Mesenchymal stem cell (in vitro differentiated cells and primary cell): ENCODE data around the gene TTLL12.

ENCODE experiments used
- DNase-seq: peaks from one replicate; pipeline ENCODE4 v3.0.0-alpha.2; 2013
- H2AFZ ChIP-seq: one replicate; pipeline ENCODE4 v1.6.1; 2013; ENCODE audit warnings: low read depth, mild to moderate bottlenecking, control low read depth, inconsistent platforms, low read length, moderate library complexity
- H2AK5ac ChIP-seq: 2 replicates; pipeline ENCODE4 v1.6.1; 2013; ENCODE audit warnings: low read length, moderate library complexity, mild to moderate bottlenecking, inconsistent platforms; ENCODE audit not compliant: severe bottlenecking
- H2BK120ac ChIP-seq: one replicate; pipeline ENCODE4 v1.6.1; 2013; ENCODE audit warnings: low read depth, mild to moderate bottlenecking, inconsistent platforms, low read length, moderate library complexity
- H2BK12ac ChIP-seq, 2 experiments: one replicate each; pipeline ENCODE4 v1.6.1; 2013; ENCODE audit warnings: inconsistent platforms in 2 of 2, low read length in 2 of 2, mild to moderate bottlenecking in 2 of 2, moderate library complexity in 2 of 2, control low read depth in 1 of 2
- H2BK15ac ChIP-seq: one replicate; pipeline ENCODE4 v1.6.1; 2013; ENCODE audit warnings: mild to moderate bottlenecking, low read depth, inconsistent platforms; ENCODE audit not compliant: poor library complexity, severe bottlenecking
- H2BK5ac ChIP-seq: 2 replicates; pipeline ENCODE4 v1.6.1; 2013; ENCODE audit warnings: low read depth, mild to moderate bottlenecking, low read length, control low read depth, inconsistent platforms; ENCODE audit not compliant: poor library complexity, severe bottlenecking
- H3K14ac ChIP-seq, 2 experiments: one replicate each; pipeline ENCODE4 v1.6.1; 2013; ENCODE audit warnings: inconsistent platforms in 2 of 2, low read length in 2 of 2, control low read depth in 1 of 2, mild to moderate bottlenecking in 1 of 2, moderate library complexity in 1 of 2
- H3K18ac ChIP-seq, 2 experiments: one replicate each; pipeline ENCODE4 v1.6.1; 2013; ENCODE audit warnings: inconsistent platforms in 2 of 2, low read length in 2 of 2, control low read depth in 1 of 2, low read depth in 1 of 2, mild to moderate bottlenecking in 1 of 2
- H3K23ac ChIP-seq, 2 experiments: one replicate each; pipeline ENCODE4 v1.6.1; 2013; ENCODE audit warnings: inconsistent platforms in 2 of 2, low read length in 2 of 2, mild to moderate bottlenecking in 2 of 2, moderate library complexity in 2 of 2, control low read depth in 1 of 2
- H3K27ac ChIP-seq: 2 replicates; pipeline ENCODE4 v1.5.1; 2013; ENCODE audit warnings: mild to moderate bottlenecking, moderate library complexity, low read length, control low read depth, inconsistent platforms; ENCODE audit not compliant: poor library complexity, severe bottlenecking
- H3K27me3 ChIP-seq, 2 experiments: 2 replicates each; pipeline versions ENCODE4 v1.6.1 to v1.7.0; 2013; ENCODE audit warnings: low read length in 2 of 2, mild to moderate bottlenecking in 2 of 2, moderate library complexity in 2 of 2, control low read depth in 1 of 2, inconsistent platforms in 1 of 2; ENCODE audit not compliant: control insufficient read depth in 1 of 2, insufficient read depth in 1 of 2
- H3K36me3 ChIP-seq, 2 experiments: 2 replicates each; pipeline versions ENCODE4 v1.6.1 to v1.7.0; 2013; ENCODE audit warnings: low read length in 2 of 2, control low read depth in 1 of 2, inconsistent platforms in 1 of 2, low read depth in 1 of 2, mild to moderate bottlenecking in 1 of 2; ENCODE audit not compliant: insufficient read depth in 2 of 2, control insufficient read depth in 1 of 2
- H3K4ac ChIP-seq, 2 experiments: one replicate each; pipeline ENCODE4 v1.6.1; 2013; ENCODE audit warnings: inconsistent platforms in 2 of 2, low read length in 2 of 2, mild to moderate bottlenecking in 2 of 2, moderate library complexity in 2 of 2, control low read depth in 1 of 2, low read depth in 1 of 2
- H3K4me1 ChIP-seq: 2 replicates; pipeline ENCODE4 v1.6.1; 2013; ENCODE audit warnings: low read depth, low read length, control low read depth; ENCODE audit not compliant: control insufficient read depth, insufficient read depth
- H3K4me2 ChIP-seq: 2 replicates; pipeline ENCODE4 v1.6.1; 2013; ENCODE audit warnings: low read length, mild to moderate bottlenecking, inconsistent platforms; ENCODE audit not compliant: poor library complexity, severe bottlenecking
- H3K4me3 ChIP-seq, 2 experiments: 2 replicates each; pipeline versions ENCODE4 v1.5.1 to v1.7.0; 2013; ENCODE audit warnings: low read length in 2 of 2, mild to moderate bottlenecking in 2 of 2, control low read depth in 1 of 2, low read depth in 1 of 2; ENCODE audit not compliant: insufficient read depth in 1 of 2
- H3K79me1 ChIP-seq: replicated peaks from 2 replicates; pipeline ENCODE4 v1.6.1; 2013; ENCODE audit warnings: mild to moderate bottlenecking, control low read depth, low read length, inconsistent platforms; ENCODE audit not compliant: poor library complexity, severe bottlenecking
- H3K9ac ChIP-seq: 2 replicates; pipeline ENCODE4 v1.7.0; 2013; ENCODE audit warnings: mild to moderate bottlenecking, low read length, moderate library complexity
- H3K9me3 ChIP-seq: 2 replicates; pipeline ENCODE4 v1.7.0; 2013; ENCODE audit warnings: mild to moderate bottlenecking, low read length; ENCODE audit not compliant: control insufficient read depth
- H4K8ac ChIP-seq: one replicate; pipeline ENCODE4 v1.6.1; 2013; ENCODE audit warnings: inconsistent platforms, mild to moderate bottlenecking, low read length, moderate library complexity
- H4K91ac ChIP-seq: one replicate; pipeline ENCODE4 v1.6.1; 2013; ENCODE audit warnings: mild to moderate bottlenecking, low read length, inconsistent platforms
- WGBS: methylation state at CpG from one replicate; pipeline ENCODE4 v1.1.7; 2013; ENCODE audit warnings: mixed read lengths; 5-methylcytosine and 5-hydroxymethylcytosine counted together

Gene TTLL12

DNA sequence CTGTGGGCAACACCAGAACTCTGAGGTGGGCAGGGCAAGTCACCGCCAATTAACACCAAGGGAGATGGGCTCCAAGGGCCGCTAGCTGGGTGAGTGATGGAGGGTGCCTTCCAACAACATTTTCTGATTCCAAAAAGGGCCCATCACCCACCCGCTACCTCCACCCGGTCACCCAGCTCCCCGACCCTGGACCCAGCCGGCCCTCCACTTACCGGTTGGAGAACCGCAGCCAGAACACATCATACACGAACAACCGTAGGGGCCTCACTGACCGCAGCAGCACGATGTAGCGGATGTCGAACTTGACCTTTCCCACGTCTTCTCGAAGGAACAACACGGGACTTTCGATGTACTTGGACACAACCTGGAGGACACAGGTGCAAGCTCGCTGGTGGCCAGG lies 14.7 kb downstream of the TTLL12 start:
- no peak overlapping the region for H3K14ac ChIP-seq
- 98% methylated on average over 18 of the region's 19 CpGs for WGBS
- no peak overlapping the region for H3K27ac ChIP-seq
- DNase-seq, result no peak
- H2BK12ac ChIP-seq, result no peak overlapping the region
- H2BK15ac ChIP-seq, result no peak overlapping the region
- no peak overlapping the region for H3K4me2 ChIP-seq
- H3K4me1 ChIP-seq, result peaks cover 28% of the 10 kb centered on the region
- H2AFZ ChIP-seq, result no peak overlapping the region
- H3K27me3 ChIP-seq, result no peaks in the 10 kb centered on the region
- no peak overlapping the region for H3K18ac ChIP-seq
- H4K91ac ChIP-seq, result no peak overlapping the region
- H3K4ac ChIP-seq, result no peak overlapping the region
- no peak overlapping the region for H3K23ac ChIP-seq
- peaks cover 69 to 81% of the 10 kb centered on the region in 2 experiments for H3K36me3 ChIP-seq
- no peak overlapping the region for H3K4me3 ChIP-seq
- peaks cover 9% of the 10 kb centered on the region for H3K79me1 ChIP-seq
- no peak overlapping the region for H2BK5ac ChIP-seq
- H2BK120ac ChIP-seq, result no peak overlapping the region
- no peaks in the 10 kb centered on the region for H3K9me3 ChIP-seq
- H4K8ac ChIP-seq, result no peak overlapping the region
- H3K9ac ChIP-seq, result no peak overlapping the region
- no peak overlapping the region for H2AK5ac ChIP-seq

DNA sequence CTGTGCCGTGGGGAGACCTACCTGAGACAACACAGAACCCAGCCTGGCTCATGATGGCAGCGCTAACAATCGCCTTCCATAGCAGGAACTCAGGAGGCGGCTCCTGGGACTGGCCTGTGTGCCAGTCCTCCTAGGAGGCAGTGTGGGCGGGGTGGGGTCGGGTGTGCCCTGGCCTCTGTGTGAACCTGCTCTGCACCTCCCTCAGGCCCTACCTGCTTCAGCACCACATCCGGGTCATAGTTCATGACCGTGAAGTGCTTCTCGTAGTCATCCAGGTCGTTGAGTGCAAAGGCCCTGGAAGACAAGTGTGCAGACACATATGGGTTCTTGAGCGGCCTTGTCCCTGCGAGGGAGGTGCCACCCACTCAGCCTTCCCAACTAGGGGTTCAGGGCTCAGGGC lies 15.3 kb downstream of the TTLL12 start:
- no peaks in the 10 kb centered on the region for H3K27me3 ChIP-seq
- no peak overlapping the region for H4K8ac ChIP-seq
- peaks cover 28% of the 10 kb centered on the region for H3K4me1 ChIP-seq
- no peak overlapping the region for H4K91ac ChIP-seq
- H3K18ac ChIP-seq, result no peak overlapping the region
- H3K36me3 ChIP-seq, result peaks cover 69 to 82% of the 10 kb centered on the region in 2 experiments
- no peak overlapping the region for H2AK5ac ChIP-seq
- no peak for DNase-seq
- no peak overlapping the region for H2BK5ac ChIP-seq
- H3K14ac ChIP-seq, result no peak overlapping the region
- H3K79me1 ChIP-seq, result peaks cover 7% of the 10 kb centered on the region
- no peak overlapping the region for H2BK120ac ChIP-seq
- H3K4me3 ChIP-seq, result no peak overlapping the region
- H3K23ac ChIP-seq, result no peak overlapping the region
- no peak overlapping the region for H3K27ac ChIP-seq
- H3K4me2 ChIP-seq, result no peak overlapping the region
- H2BK12ac ChIP-seq, result no peak overlapping the region
- 94% methylated on average over 12 of the region's 12 CpGs for WGBS
- no peak overlapping the region for H2AFZ ChIP-seq
- H2BK15ac ChIP-seq, result no peak overlapping the region
- no peak overlapping the region for H3K9ac ChIP-seq
- no peaks in the 10 kb centered on the region for H3K9me3 ChIP-seq
- H3K4ac ChIP-seq, result no peak overlapping the region

DNA sequence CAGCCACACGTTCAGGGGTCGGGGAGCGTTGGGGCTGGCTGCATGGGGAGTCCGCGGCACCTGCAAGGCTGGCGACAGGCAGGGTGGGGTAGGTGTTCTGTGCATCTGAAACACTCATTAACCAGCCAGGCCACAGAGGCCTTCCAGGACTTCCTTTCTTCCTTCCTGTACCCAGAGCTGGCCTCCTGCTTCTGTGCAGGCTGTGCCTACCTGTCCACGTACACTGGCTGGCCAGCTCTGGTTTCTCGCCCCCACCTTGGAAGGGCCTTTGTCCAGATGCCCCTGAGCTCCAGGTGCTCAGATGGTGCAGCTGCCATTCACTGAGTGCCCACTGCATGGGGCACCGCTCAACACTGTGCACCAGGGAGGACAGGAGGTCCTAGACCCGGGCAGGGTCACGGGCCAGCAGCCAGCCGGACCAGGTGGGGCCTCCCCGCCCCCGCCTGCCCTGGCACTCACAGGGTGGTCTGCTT lies 15.9 kb downstream of the TTLL12 start:
- Histone ChIP-seq H3K9me3 (no peaks in the 10 kb centered on the region), H2BK15ac (no peak overlapping the region), H2BK5ac (no peak overlapping the region), H3K4me2 (no peak overlapping the region), H2AFZ (no peak overlapping the region), H3K27me3 (no peaks in the 10 kb centered on the region), H3K23ac (no peak overlapping the region), H3K36me3 (peaks cover 67 to 84% of the 10 kb centered on the region in 2 experiments), H3K18ac (no peak overlapping the region), H2BK12ac (no peak overlapping the region), H3K4me3 (no peak overlapping the region), H3K79me1 (peaks cover 7% of the 10 kb centered on the region), H2AK5ac (no peak overlapping the region), H3K27ac (no peak overlapping the region), H4K91ac (no peak overlapping the region), H2BK120ac (no peak overlapping the region), H3K4me1 (peaks cover 28% of the 10 kb centered on the region), H3K14ac (no peak overlapping the region), H3K4ac (no peak overlapping the region), H3K9ac (no peak overlapping the region), H4K8ac (no peak overlapping the region)
- no peak for DNase-seq
- 95% methylated on average over 13 of the region's 14 CpGs for WGBS

DNA sequence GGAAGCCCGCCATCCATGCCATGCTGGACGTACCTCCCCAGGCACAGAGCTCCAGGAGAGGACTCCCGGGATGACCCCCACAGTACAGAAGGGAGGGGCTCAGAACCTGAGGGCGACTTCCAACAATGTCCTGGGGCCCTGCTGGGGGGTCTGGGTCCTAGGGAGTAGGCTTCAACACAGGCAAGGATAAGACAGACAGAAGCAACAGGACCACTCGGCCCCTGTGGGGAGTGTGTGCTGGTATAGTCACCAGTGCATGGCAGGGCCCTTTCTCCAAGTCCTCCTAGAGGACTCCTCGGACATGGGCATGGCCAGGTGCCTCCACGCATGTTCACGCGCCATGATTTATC lies 16.8 kb downstream of the TTLL12 start:
- Histone ChIP-seq H3K27ac (no peak overlapping the region), H3K4me1 (peaks cover 28% of the 10 kb centered on the region), H3K36me3 (peaks cover 61 to 83% of the 10 kb centered on the region in 2 experiments), H2BK5ac (no peak overlapping the region), H3K9ac (no peak overlapping the region), H3K27me3 (no peaks in the 10 kb centered on the region), H3K9me3 (no peaks in the 10 kb centered on the region), H4K91ac (no peak overlapping the region), H3K4ac (no peak overlapping the region), H2BK120ac (no peak overlapping the region), H3K79me1 (peaks cover 5% of the 10 kb centered on the region), H2BK15ac (no peak overlapping the region), H3K23ac (no peak overlapping the region), H3K4me2 (no peak overlapping the region), H2BK12ac (no peak overlapping the region), H3K14ac (no peak overlapping the region), H2AK5ac (no peak overlapping the region), H3K18ac (no peak overlapping the region), H4K8ac (no peak overlapping the region), H3K4me3 (no peak overlapping the region), H2AFZ (no peak overlapping the region)
- 97% methylated on average over 9 of the region's 9 CpGs for WGBS
- no peak for DNase-seq
